ENCODE results near the gene C1S. TPM values are rescaled to one million over a fixed set of nuclear protein-coding genes. Genes with fewer than 3 reads are reported as not detected.

Gene C1S
- total and polyA plus RNA-seq, 9 of the 15 experiments (the other 6 are each of a cell fraction or from before 2014, with no cell fraction given) = 0.08 to 0.84 (median 0.27) TPM

- intact Hi-C loops (cut with micrococcal nuclease) (no loop called here), in situ Hi-C loops (cut with MboI) (no loop called here)
- POLR2A ChIA-PET = interaction anchor here (1.0 kb wide), 1 partner anchor 10 kb away, joined by 3 read pairs; no protein-coding TSS in a partner anchor
- no peaks in the 10 kb centered on the region for H3K9me1 ChIP-seq (ENCODE audit: control insufficient read depth, insufficient read depth, low read length)
- WGBS (ENCODE audit: insufficient coverage, low coverage, missing lambda C conversion rate) = 17% methylated on average over 4 of the region's 4 CpGs
- no peak for DNase-seq (ENCODE audit: extremely low read depth in 1 of 4, low spot score in 3 of 4)
- no peak overlapping the region for H3K9ac ChIP-seq (ENCODE audit: insufficient read depth in 1 of 2, low read depth in 2 of 2, low read length in 2 of 2)
- H3K4me1 ChIP-seq (replicated peaks in 1 of 2; ENCODE audit: control insufficient read depth in 2 of 2, insufficient read depth in 2 of 2, low read length in 2 of 2) = peaks cover 0 to 3% of the 10 kb centered on the region in 2 experiments; a peak in 1 of 5 replicates
- peaks cover 0 to 3% of the 10 kb centered on the region in 2 experiments; a peak in 1 of 5 replicates for H3K27me3 ChIP-seq (ENCODE audit: control insufficient read depth in 2 of 2, insufficient read depth in 2 of 2, low read length in 2 of 2)
- H3K79me2 ChIP-seq (ENCODE audit: control insufficient read depth, insufficient read depth, low read length) = no peaks in the 10 kb centered on the region
- H3K27ac ChIP-seq (ENCODE audit: extremely low read depth, low read depth, low read length) = no peak overlapping the region
- ATAC-seq = no peak
- H3K36me3 ChIP-seq (ENCODE audit: control insufficient read depth, insufficient read depth, low read length) = no peaks in the 10 kb centered on the region
- BruUV-seq (replicated peaks) = no TSS peak
- no peak overlapping the region for H2AFZ ChIP-seq (ENCODE audit: low read depth, low read length)
- no peaks in the 10 kb centered on the region for H4K20me1 ChIP-seq (replicated peaks; ENCODE audit: control insufficient read depth, insufficient read depth, low read length)
- CTCF ChIA-PET (ENCODE audit: low intra/inter-chr PET ratio) = interaction anchor here (0.6 kb wide), 1 partner anchor 59 kb away, joined by 8 read pairs; no protein-coding TSS in a partner anchor
- no peaks in the 10 kb centered on the region; the same call in 1 of the 2 replicates for H3K9me3 ChIP-seq (replicated peaks; ENCODE audit: control insufficient read depth, insufficient read depth, low read depth, low read length)
- H3K4me2 ChIP-seq (ENCODE audit: insufficient read depth, low read length) = no peak overlapping the region
- TF ChIP-seq SRSF7 (optimal IDR thresholded peaks at IDR 0.05; ENCODE audit: low read depth, low read length) = no peak
- TF ChIP-seq, protein P1, sequence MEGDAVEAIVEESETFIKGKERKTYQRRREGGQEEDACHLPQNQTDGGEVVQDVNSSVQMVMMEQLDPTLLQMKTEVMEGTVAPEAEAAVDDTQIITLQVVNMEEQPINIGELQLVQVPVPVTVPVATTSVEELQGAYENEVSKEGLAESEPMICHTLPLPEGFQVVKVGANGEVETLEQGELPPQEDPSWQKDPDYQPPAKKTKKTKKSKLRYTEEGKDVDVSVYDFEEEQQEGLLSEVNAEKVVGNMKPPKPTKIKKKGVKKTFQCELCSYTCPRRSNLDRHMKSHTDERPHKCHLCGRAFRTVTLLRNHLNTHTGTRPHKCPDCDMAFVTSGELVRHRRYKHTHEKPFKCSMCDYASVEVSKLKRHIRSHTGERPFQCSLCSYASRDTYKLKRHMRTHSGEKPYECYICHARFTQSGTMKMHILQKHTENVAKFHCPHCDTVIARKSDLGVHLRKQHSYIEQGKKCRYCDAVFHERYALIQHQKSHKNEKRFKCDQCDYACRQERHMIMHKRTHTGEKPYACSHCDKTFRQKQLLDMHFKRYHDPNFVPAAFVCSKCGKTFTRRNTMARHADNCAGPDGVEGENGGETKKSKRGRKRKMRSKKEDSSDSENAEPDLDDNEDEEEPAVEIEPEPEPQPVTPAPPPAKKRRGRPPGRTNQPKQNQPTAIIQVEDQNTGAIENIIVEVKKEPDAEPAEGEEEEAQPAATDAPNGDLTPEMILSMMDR (IDR thresholded peaks at IDR 0.05 in 2 of 3, conservative IDR thresholded peaks at IDR 0.05 in 1 of 3; ENCODE audit: insufficient read depth in 2 of 3, low read depth in 1 of 3, low read length in 3 of 3) = 0 out of 6 replicates have a peak, but pooled peaks of 1 of the 3 experiments have one; percentile 3
- no peak for FAIRE-seq
- no peak overlapping the region for H3K4me3 ChIP-seq
These were observed 17.6 kb downstream of the C1S start for GRCh38 chr12:7078163-7078562.

- H3K27me3 ChIP-seq (ENCODE audit: control insufficient read depth in 2 of 2, insufficient read depth in 2 of 2, low read length in 2 of 2) = peaks cover 0 to 3% of the 10 kb centered on the region in 2 experiments; a peak in 1 of 5 replicates
- no peak overlapping the region for H2AFZ ChIP-seq (ENCODE audit: low read depth, low read length)
- H3K27ac ChIP-seq (ENCODE audit: extremely low read depth, low read depth, low read length) = no peak overlapping the region
- no peaks in the 10 kb centered on the region for H3K9me1 ChIP-seq (ENCODE audit: control insufficient read depth, insufficient read depth, low read length)
- CTCF ChIA-PET (ENCODE audit: low intra/inter-chr PET ratio) = no interaction called here
- TF ChIP-seq LEF1 (IDR thresholded peaks at IDR 0.05) = no peak
- intact Hi-C loops (cut with micrococcal nuclease) = no loop called here
- in situ Hi-C loops (cut with MboI) = no loop called here
- no peak for FAIRE-seq
- H3K36me3 ChIP-seq (ENCODE audit: control insufficient read depth, insufficient read depth, low read length) = no peaks in the 10 kb centered on the region
- no peaks in the 10 kb centered on the region; the same call in 1 of the 2 replicates for H3K9me3 ChIP-seq (replicated peaks; ENCODE audit: control insufficient read depth, insufficient read depth, low read depth, low read length)
- no peak for DNase-seq (ENCODE audit: extremely low read depth in 1 of 4, low spot score in 3 of 4)
- H3K4me2 ChIP-seq (ENCODE audit: insufficient read depth, low read length) = no peak overlapping the region
- no peak for ATAC-seq
- H3K9ac ChIP-seq (ENCODE audit: insufficient read depth in 1 of 2, low read depth in 2 of 2, low read length in 2 of 2) = no peak overlapping the region
- H3K4me3 ChIP-seq = no peak overlapping the region
- POLR2A ChIA-PET = interaction anchor here (0.6 kb wide), 1 partner anchor 10 kb away, joined by 3 read pairs; no protein-coding TSS in a partner anchor
- H4K20me1 ChIP-seq (replicated peaks; ENCODE audit: control insufficient read depth, insufficient read depth, low read length) = no peaks in the 10 kb centered on the region
- no peaks in the 10 kb centered on the region for H3K79me2 ChIP-seq (ENCODE audit: control insufficient read depth, insufficient read depth, low read length)
- BruUV-seq (replicated peaks) = no TSS peak
- H3K4me1 ChIP-seq (replicated peaks in 1 of 2; ENCODE audit: control insufficient read depth in 2 of 2, insufficient read depth in 2 of 2, low read length in 2 of 2) = peaks cover 0 to 3% of the 10 kb centered on the region in 2 experiments; a peak in 1 of 5 replicates
These were observed 19.3 kb downstream of the C1S start for GRCh38 chr12:7079826-7080125.

Data from K562 (cell line).